GM21528 (cell line): ENCODE measurements around the gene OTUD4.
A peak's percentile ranks its signal among the peaks of the same experiment; 100 is the strongest.
"Not testable (repeated sequence)": the region's sequence is repeated elsewhere in the genome, so short reads cannot be mapped to it uniquely, and the experiment has no call there.

ENCODE experiments used
- ATAC-seq: cut with Tn5 transposase; IDR thresholded peaks from one replicate; pipeline ENCODE4 v1.9.1; 2021; ENCODE audit warnings: mild to moderate bottlenecking, moderate library complexity; ENCODE audit not compliant: unreplicated experiment, low FRiP score

Gene OTUD4, protein sequence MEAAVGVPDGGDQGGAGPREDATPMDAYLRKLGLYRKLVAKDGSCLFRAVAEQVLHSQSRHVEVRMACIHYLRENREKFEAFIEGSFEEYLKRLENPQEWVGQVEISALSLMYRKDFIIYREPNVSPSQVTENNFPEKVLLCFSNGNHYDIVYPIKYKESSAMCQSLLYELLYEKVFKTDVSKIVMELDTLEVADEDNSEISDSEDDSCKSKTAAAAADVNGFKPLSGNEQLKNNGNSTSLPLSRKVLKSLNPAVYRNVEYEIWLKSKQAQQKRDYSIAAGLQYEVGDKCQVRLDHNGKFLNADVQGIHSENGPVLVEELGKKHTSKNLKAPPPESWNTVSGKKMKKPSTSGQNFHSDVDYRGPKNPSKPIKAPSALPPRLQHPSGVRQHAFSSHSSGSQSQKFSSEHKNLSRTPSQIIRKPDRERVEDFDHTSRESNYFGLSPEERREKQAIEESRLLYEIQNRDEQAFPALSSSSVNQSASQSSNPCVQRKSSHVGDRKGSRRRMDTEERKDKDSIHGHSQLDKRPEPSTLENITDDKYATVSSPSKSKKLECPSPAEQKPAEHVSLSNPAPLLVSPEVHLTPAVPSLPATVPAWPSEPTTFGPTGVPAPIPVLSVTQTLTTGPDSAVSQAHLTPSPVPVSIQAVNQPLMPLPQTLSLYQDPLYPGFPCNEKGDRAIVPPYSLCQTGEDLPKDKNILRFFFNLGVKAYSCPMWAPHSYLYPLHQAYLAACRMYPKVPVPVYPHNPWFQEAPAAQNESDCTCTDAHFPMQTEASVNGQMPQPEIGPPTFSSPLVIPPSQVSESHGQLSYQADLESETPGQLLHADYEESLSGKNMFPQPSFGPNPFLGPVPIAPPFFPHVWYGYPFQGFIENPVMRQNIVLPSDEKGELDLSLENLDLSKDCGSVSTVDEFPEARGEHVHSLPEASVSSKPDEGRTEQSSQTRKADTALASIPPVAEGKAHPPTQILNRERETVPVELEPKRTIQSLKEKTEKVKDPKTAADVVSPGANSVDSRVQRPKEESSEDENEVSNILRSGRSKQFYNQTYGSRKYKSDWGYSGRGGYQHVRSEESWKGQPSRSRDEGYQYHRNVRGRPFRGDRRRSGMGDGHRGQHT

DNA sequence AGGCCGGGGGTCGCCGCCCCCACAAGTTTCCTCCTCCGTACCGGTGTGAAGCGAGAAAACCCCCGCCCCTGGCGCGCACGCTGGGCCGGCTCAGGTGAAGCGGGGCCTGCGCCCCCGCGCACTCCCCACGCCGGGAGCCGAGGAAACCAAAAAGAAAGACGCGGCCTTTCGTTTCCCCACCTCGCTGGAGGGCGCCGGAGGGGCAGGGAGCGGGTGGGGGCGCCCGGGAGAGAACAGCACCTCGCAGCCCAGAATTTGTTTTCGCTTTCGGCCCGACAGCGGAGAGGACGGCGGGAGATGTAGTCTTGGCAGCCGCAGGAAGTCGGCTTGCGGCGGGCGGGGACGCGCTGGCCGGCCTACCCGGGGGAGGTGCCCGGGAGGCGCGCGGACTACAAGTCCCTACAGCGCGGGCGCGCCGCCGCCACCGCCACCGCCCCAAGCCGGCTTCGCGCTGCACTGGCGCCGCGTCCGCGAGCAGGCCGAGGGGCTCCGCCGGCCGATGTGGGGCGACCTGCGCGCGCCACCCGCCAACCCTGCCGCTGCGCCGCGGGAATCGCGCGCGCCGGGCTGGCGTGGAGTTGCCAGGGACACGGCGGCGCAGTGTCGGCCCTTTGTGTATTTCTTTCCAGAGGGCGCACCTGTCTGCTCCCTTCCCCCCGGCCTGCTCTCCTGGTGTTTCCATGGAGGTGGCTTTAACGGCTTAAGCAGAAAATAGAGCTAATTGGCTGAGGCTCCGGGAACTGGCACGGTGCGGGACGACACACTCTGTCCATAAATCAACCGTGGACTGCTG lies at the start of gene OTUD4:
OTUD4 (minus strand) TSS at position 292 of the 793 bp plus-strand sequence. CDS start 616 bp downstream, outside the sequence.
- peak; percentile 77 for ATAC-seq

DNA sequence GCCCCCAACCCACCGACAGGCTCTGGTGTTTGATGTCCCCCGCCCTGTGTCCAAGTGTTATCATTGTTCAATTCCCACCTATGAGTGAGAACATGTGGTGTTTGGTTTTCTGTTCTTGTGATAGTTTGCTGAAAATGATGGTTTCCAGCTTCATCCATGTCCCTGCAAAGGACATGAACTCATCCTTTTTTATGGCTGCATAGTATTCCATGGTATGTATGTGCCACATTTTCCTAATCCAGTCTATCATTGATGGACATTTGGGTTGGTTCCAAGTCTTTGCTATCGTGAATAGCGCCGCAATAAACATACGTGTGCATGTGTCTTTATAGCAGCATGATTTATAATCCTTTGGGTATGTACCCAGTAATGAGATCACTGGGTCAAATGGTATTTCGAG lies 42.8 kb upstream of the OTUD4 start:
- not testable (repeated sequence) for ATAC-seq

DNA sequence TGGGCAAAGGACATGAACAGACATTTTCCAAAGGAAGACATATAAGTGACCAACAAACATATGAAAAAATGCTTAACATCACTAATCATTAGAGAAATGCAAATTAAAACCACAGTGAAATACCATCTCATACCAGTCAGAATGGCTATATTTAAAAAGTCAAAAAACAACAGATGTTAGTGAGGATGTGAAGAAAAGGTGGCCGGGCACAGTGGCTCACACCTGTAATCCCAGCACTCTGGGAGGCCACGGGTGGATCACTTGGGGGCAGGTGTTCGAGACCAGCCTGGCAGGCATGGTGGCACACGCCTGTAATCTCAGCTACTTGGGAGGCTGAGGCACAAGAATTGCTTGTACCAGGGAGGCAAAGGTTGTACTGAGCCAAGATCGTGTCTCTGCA lies 41.1 kb upstream of the OTUD4 start:
- not testable (repeated sequence) for ATAC-seq

DNA sequence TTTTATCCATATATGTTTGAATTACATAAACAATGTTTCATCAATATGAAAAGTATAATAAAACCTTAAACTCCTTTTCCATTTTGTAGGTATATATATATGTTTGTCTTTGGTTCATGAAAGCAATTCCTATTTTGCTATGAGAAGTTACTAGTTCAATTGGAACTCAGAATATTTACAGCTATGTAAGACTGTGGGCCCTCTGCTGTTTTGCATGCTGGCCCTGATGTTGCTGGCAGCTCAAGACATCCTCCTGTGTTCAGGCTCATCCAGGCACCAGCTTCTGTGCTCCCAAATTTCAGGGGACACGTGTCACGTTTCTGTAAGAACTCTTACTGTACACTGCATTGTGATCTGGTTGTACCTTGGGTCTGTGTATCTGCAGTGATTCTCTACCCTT lies 38.7 kb upstream of the OTUD4 start:
- no peak for ATAC-seq

DNA sequence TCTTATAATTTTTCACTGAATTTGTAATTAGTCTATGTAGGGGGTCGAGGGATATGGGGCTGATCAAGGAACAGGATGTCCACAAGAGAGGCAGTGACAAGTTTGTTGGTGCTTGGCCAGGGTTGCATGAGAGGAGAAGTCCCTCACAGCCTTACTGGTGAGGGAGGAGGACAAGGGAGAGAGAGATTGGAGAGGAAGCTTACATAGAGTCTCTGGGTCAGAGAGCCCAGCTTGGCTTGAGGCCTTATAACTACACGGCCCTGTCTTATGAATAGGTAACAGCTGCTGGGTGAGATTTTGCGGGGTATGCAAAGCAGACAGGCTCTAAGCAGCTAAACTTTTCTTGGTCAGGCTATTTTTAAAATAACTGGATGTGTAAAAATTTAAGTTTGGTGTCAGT lies 37.9 kb upstream of the OTUD4 start:
- peak; percentile 94 for ATAC-seq

DNA sequence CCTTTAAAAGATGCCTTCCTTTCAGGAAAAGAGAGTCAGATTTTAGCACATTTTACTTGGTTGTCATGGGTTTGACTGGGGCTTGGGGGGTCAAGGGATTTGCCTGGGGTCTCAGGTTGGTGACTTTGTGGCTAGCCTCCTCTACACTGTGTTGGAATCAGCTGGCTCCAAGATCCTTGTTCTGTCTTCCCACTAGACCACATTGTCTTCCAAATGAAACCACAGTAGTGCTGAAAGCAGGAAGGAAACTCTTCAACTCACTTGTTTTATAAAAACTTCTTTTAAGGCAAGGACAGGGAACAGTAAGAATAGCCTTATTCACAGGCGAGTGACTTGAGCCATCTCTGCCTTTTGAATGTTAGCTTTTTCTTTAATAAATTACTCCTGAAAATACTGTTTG lies 37.0 kb upstream of the OTUD4 start:
- ATAC-seq, result no peak

DNA sequence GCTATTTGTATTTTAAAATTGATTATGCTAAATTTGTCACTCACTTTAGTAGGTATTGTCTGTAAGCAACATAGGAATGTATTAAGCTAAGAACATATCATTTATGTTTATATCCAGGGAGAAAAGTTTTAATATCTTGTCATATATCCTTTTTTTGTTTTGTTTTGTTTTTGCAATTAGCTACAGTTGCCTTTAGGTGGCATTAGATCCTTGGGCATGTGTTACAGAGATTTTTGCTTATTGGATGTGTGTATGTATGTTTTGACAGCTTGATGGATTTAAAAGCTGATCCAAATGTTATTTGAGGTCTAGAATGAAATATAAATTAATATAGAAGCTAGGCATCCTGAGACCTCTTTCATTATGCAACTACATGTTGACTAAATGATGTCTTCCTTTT lies 36.1 kb upstream of the OTUD4 start:
- ATAC-seq, result no peak

DNA sequence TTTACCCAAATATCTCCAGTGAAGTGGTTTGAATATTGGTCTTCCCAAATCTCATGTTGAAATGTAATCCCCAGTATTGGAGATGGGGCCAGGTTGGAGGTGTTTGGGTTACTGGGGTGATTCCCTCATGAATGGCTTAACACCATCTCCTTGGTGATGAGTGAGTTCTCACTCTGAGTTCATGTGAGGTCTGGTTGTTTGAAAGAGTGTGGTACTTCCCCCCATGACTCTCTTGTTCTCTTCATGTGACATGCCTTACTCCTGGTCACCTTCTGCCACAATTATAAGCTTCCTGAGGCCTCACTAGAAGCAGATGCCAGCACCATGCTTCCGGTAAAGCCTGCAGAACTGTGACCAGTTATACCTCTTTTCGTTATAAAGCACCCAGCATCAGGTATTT lies 32.9 kb upstream of the OTUD4 start:
- ATAC-seq, result no peak

DNA sequence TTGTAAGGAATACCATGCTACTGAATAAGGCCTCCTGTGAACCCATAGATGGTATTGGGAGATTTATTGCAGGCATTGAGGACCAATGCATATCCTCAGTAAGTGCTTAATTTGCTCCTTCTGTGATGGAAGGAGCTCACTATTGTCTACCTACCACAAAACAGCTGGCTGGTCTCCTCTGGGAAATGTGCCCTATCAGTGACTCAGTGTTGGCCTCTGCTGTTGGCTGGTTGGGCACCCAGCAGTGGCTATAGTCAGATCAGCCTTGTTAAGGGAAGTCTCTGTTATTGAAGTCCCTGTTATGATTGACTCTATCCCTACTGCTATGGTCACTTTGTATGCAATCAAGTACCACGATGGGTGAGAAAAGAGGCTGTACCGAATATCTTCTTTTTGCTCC lies 27.5 kb upstream of the OTUD4 start:
- ATAC-seq, result no peak

DNA sequence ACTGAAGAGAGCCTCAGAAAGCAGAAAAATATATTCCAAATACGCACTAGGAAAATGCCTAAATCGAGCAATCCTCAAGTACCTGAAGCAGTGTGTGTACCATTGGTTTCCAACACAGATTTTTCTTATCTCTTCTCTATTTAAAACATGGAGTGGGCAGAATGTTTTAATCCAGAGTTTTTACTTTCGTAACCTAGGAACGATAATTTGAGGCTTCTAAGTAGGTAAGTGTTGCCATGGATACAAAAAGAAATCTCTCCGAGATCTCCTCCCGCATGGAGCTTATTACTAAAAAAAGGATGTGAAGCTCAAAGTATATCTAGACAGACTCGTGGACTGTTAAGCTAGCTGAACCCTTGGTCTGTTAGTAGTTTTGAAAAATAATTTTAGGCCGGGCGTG lies 23.0 kb upstream of the OTUD4 start:
- ATAC-seq, result no peak

DNA sequence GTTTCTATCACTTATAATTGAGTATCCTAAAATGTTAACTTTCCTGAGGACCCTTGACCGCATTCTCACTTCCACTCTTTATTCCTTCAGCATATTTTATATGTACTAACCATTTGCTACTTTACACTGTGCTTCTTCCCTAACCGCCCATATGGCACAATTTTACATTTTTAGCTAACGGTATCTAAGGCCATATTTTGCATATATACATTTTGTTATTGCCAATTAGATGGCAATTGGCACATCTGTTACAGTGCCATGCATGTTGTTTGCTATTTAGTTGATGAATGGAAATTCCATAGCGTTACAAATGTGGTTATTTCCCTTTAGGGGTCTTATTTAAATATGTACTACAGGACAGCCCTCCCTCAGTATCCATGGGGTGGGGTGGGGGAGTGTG lies 20.0 kb upstream of the OTUD4 start:
- no peak for ATAC-seq

DNA sequence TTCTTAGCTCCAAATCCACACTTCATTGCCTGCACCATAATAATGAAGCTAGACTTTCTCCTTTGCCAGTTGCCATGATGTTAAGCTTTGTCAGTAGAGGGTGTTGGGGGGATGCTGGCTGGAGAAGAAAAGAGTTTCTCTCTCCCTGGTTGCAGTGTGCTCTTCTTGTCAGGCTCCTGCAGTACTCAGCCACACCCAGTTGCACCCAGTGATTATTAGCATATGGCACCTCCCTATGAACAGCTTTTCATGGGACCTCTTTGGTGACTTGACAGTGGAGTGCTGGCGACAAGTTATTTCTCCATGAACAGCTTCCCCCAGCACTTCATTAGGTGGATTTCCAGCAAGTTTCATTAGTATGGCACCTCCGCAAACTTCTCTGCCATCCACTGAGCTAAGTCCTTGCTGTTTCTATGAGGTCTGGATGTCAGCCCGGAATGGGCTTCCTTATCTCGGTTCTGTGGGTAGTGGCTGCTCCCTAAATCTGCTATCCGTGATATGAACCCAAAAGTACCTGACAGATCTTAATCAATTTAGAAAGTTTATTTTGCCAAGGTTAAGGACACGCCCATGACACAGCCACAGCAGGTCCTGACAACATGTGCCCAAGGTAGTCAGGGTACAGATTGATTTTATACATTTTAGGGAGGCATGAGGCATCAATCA lies 18.8 kb upstream of the OTUD4 start:
- ATAC-seq, result no peak

DNA sequence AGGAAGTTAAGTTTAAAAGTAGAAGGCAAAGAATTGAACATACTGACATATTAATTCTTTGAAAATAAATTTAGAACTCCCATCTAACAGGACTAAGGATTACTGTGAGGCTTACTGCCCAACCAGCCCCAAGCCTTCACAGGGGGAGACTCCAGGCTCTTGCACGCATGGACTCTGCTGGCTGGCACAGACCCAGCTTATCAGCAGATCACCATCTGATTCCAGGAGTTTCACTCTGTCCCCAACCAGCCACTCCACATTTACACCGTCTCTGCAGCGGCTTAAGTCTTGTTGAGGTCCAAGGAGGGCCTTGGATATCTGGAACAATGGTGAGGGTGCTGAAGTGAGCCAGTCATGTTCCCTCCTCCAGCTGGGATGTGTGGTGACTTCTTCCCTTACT lies 16.4 kb upstream of the OTUD4 start:
- ATAC-seq, result no peak

DNA sequence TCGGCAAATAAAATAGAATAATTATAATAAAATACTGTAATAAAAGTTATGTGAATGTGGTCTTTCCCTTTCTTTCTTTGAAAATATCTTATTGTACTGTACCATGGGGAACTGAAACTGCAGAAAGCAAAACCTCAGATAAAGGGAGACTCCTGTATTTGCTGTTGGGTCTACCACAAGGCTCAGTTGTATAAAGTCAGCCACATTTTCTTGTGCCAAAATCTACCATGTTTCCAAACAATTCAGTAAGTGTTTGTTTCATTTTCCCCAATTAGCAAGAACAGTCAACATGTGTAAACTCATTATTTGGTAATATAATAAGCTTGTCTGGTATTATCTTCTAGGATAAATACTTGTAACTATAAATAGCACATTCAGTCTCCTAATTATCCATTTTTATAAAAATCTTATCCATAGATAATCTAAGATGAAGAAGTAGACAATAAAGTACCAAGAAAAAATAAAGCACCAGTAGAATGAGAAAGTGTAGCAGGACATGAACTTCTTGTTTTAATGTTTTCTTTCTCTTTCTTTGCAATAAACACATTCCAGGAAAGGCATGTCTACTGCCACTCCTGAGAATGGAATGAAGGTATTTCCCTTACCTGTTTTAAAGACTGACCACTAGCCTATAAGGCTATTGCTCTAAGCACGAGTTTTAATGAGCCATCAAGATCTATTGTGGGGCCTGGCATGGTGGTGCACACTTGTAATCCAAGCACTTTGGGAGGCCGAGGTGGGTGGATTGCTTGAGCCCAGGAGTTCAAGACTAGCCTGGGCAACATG lies 15.0 kb upstream of the OTUD4 start:
- ATAC-seq, result peak; percentile 84

DNA sequence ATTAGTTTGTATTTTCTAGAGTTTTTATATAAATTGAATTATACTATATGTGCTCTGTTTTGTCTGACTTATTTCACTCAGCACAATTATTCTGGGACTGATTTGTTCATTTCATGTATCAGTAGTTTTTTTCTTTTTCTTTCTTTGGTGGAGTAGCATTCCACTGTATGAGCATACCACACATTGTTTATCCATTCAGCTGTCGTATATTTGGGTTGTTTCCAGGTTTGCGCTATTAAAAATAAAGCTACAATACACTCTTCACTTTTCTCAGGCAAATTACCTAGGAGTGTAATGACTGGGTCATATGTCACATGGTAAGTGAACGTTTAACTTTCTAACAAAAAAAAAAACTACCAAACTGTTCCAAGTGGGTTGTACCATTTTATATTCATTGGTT lies 9.6 kb upstream of the OTUD4 start:
- no peak for ATAC-seq

DNA sequence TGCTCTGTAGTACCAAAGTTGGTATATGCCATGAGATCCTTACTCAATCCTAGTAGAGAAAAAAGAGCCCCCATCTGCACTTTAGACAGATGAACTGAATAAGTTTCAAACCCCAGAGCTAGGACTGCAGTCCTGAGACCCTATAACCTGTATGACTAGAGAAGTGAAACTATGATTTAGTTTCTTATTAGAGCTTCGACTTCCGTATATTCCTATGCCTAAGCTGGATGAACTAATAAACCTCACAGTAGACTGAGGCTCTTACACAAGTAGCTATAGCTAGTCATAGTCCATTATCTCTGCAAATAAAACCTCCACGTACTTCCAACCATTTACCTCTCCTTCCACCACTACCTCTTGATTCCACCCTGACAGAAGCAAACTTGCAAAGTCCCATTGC lies 6.3 kb upstream of the OTUD4 start:
- ATAC-seq, result peak; percentile 91

DNA sequence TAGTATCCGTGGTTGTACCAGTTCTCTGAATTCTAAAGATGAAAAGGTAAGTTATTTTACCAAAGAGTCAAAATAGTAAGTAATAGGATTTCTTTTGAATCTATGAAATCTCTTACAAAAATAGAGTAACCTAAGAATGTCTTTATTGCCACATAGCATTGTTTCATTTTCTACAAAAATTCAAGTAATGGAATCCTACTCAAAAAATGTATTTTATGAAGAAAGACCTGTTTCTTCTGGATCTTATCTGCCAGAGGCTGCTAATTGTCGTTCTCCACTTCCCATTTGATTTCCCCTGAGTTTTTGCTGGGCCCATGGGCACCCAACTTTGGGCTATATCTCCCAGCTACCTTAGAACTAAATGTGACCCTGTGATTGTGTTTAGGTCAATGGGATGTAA lies 3.2 kb upstream of the OTUD4 start:
- no peak for ATAC-seq

DNA sequence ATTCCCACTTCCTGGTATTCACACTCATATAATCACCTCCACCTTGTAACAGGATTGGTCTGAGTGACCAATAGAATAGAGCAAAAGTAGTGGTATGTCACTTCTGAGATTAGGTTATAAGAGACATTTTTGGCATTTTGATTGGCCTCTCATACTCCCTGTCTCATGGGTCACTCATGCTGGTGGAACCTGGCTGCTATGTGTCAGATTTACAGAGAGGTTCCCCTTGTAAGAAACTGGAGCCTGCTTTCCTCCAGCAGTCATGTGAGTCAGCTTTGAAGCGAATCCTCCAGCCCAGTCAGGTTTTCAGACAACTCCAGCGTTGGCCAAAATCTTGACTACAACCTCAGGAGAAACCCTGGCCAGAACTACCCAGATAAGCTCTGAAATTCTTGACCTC lies 2.6 kb upstream of the OTUD4 start:
- no peak for ATAC-seq

DNA sequence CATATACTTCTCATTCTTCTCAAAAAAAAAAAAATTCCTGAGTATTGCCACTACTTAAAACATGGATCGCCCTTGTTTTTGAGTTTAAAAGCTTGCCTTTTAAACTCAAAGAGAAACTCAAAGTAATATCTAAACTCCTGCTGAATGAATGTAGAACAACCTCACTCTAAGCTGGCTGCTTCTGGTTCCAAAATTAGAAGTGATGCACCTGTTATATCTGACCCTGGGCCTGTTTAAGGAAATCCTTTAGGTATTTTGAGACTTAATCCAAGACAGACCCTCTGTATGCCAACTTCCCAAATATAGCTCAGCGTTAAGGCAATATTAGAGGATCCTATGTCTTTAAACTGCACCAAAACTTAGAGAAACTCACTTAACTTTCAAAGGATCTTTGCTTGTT lies 1.8 kb upstream of the OTUD4 start:
- no peak for ATAC-seq
